Measurements from ENCODE around the gene SP5. TPM values are rescaled to one million over a fixed set of nuclear protein-coding genes. Genes with fewer than 3 reads are reported as not detected.
"Not testable (repeated sequence)": the region's sequence is repeated elsewhere in the genome, so short reads cannot be mapped to it uniquely, and the experiment has no call there.

The SP5 gene
- polyA plus RNA-seq, 3 donors: 0.18 to 0.28 TPM; not detected in 1

GRCh38 chr2:170733798-170734600, 18.9 kb downstream of the SP5 start:
- 0 to 50% (median 0%) methylated on average over 1 of the region's 1 CpG for WGBS, 3 donors
- H3K27ac ChIP-seq (ENCODE audit: low read depth, low read length): no peak overlapping the region

- H3K27ac ChIP-seq (ENCODE audit: low read depth, low read length): not testable (repeated sequence)
- 72 to 83% (median 79%) methylated on average over 2 of the region's 2 CpGs for WGBS, 3 donors
These were observed 19.5 kb downstream of the SP5 start for GRCh38 chr2:170734601-170735000.

- 23 to 43% (median 37%) methylated on average over 1 of the region's 1 CpG for WGBS, 3 donors
- H3K27ac ChIP-seq (ENCODE audit: low read depth, low read length): no peak overlapping the region
These were observed 21.5 kb downstream of the SP5 start for GRCh38 chr2:170736628-170737027.

GRCh38 chr2:170737406-170737805, 22.3 kb downstream of the SP5 start:
- 91 to 99% (median 93%) methylated on average over 2 of the region's 2 CpGs for WGBS, 3 donors
- H3K27ac ChIP-seq (ENCODE audit: low read depth, low read length): no peak overlapping the region

GRCh38 chr2:170737821-170738220, 22.7 kb downstream of the SP5 start:
- H3K27ac ChIP-seq (ENCODE audit: low read depth, low read length): no peak overlapping the region
- 69 to 94% (median 88%) methylated on average over 4 of the region's 4 CpGs for WGBS, 3 donors

GRCh38 chr2:170739048-170739447, 23.9 kb downstream of the SP5 start:
- WGBS, 3 donors: 65 to 76% (median 74%) methylated on average over 3 of the region's 3 CpGs
- no peak overlapping the region for H3K27ac ChIP-seq (ENCODE audit: low read depth, low read length)

GRCh38 chr2:170739507-170740046, 24.4 kb downstream of the SP5 start:
- no peak overlapping the region for H3K27ac ChIP-seq (ENCODE audit: low read depth, low read length)
- 85 to 89% (median 87%) methylated on average over 3 of the region's 3 CpGs for WGBS, 3 donors

GRCh38 chr2:170740660-170741059, 25.5 kb downstream of the SP5 start:
- H3K27ac ChIP-seq (ENCODE audit: low read depth, low read length): no peak overlapping the region
- 75 to 93% (median 82%) methylated on average over 4 of the region's 4 CpGs for WGBS, 3 donors

GRCh38 chr2:170742000-170742399, 26.9 kb downstream of the SP5 start:
- WGBS, 3 donors: 86 to 92% (median 90%) methylated on average over 3 of the region's 3 CpGs
- no peak overlapping the region for H3K27ac ChIP-seq (ENCODE audit: low read depth, low read length)

- WGBS, 3 donors: 79 to 87% (median 86%) methylated on average over 6 of the region's 6 CpGs
- H3K27ac ChIP-seq (ENCODE audit: low read depth, low read length): no peak overlapping the region
These were observed 27.9 kb downstream of the SP5 start for GRCh38 chr2:170742896-170743529.

- WGBS, 3 donors: 58 to 68% (median 62%) methylated on average over 8 of the region's 8 CpGs
These were observed 28.5 kb downstream of the SP5 start for GRCh38 chr2:170743530-170744239.

GRCh38 chr2:170744248-170745002, 29.3 kb downstream of the SP5 start:
- 61 to 90% (median 61%) methylated on average over 14 of the region's 14 CpGs for WGBS, 3 donors
- no peak overlapping the region for H3K27ac ChIP-seq (ENCODE audit: low read depth, low read length)

More at GRCh38 chr2:170743530-170744239, 28.5 kb downstream of the SP5 start:
- H3K27ac ChIP-seq (ENCODE audit: low read depth, low read length): no peak overlapping the region

GRCh38 chr2:170745305-170745704, 30.2 kb downstream of the SP5 start:
- WGBS, 3 donors: 34 to 66% (median 40%) methylated on average over 6 of the region's 6 CpGs
- no peak overlapping the region for H3K27ac ChIP-seq (ENCODE audit: low read depth, low read length)

- no peak overlapping the region for H3K27ac ChIP-seq (ENCODE audit: low read depth, low read length)
- 52 to 68% (median 64%) methylated on average over 4 of the region's 4 CpGs for WGBS, 3 donors
These were observed 32.8 kb downstream of the SP5 start for GRCh38 chr2:170747921-170748320.

- 91 to 97% (median 95%) methylated on average over 12 of the region's 12 CpGs for WGBS, 3 donors
- not testable (repeated sequence) for H3K27ac ChIP-seq (ENCODE audit: low read depth, low read length)
These were observed 36.4 kb downstream of the SP5 start for GRCh38 chr2:170751555-170751954.

GRCh38 chr2:170761572-170761971, 46.4 kb downstream of the SP5 start:
- H3K27ac ChIP-seq (ENCODE audit: low read depth, low read length): no peak overlapping the region

GRCh38 chr2:170762760-170763159, 47.6 kb downstream of the SP5 start:
- 71 to 79% (median 77%) methylated on average over 7 of the region's 7 CpGs for WGBS, 3 donors

GRCh38 chr2:170763232-170763631, 48.1 kb downstream of the SP5 start:
- 87 to 95% (median 95%) methylated on average over 4 of the region's 4 CpGs for WGBS, 3 donors
- H3K27ac ChIP-seq (ENCODE audit: low read depth, low read length): no peak overlapping the region

More at GRCh38 chr2:170762760-170763159, 47.6 kb downstream of the SP5 start:
- no peak overlapping the region for H3K27ac ChIP-seq (ENCODE audit: low read depth, low read length)
